ENCODE data around the gene NOG.

The NOG gene

GRCh38 chr17:56593646-56594319 lies at the start of gene NOG:
Gene NOG (plus strand): TSS chr17:56593699. CDS start chr17:56594224, 525 bp downstream.
- H3K36me3 Mint-ChIP-seq (ENCODE audit: low read depth), result no peaks in the 10 kb centered on the region
- peaks cover 76% of the 10 kb centered on the region for H3K27me3 Mint-ChIP-seq
- H3K4me3 Mint-ChIP-seq, result peak within 1 kb of the TSS; percentile 75
- H3K27ac Mint-ChIP-seq, result no peak within 1 kb of the TSS
- no peaks in the 10 kb centered on the region for H3K9me3 Mint-ChIP-seq
- H3K4me1 Mint-ChIP-seq (ENCODE audit: low read depth), result peaks cover 24% of the 10 kb centered on the region
- intact Hi-C loops (cut with micrococcal nuclease), result loop anchor here (2.0 kb wide), 1 partner anchor 61 kb away; no protein-coding TSS in a partner anchor

DNA sequence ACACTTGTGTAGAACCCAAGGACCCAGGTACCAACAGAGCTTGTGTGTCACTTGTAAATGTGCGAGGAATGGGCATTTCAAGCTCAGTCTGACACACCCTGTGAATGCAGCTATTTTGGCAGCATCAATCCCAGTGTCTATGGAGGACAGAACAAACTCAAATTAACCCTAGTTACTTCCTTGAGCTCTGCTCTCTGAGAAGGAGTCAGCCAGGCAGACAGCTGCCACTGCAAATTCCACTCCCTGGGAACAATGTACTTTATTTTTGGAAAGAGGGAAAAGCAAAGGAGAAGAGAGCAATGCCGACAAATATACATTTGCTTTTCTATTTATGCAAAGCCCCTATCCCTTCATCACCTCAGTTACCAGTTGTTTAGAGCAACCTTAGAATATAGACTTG lies 48.4 kb upstream of the NOG start:
- no peak overlapping the region for H3K4me3 Mint-ChIP-seq
- intact Hi-C loops (cut with micrococcal nuclease), result no loop called here
- no peaks in the 10 kb centered on the region for H3K27me3 Mint-ChIP-seq
- H3K9me3 Mint-ChIP-seq, result peaks cover 22% of the 10 kb centered on the region
- H3K36me3 Mint-ChIP-seq (ENCODE audit: low read depth), result no peaks in the 10 kb centered on the region
- no peak overlapping the region for H3K27ac Mint-ChIP-seq
- no peaks in the 10 kb centered on the region for H3K4me1 Mint-ChIP-seq (ENCODE audit: low read depth)

DNA sequence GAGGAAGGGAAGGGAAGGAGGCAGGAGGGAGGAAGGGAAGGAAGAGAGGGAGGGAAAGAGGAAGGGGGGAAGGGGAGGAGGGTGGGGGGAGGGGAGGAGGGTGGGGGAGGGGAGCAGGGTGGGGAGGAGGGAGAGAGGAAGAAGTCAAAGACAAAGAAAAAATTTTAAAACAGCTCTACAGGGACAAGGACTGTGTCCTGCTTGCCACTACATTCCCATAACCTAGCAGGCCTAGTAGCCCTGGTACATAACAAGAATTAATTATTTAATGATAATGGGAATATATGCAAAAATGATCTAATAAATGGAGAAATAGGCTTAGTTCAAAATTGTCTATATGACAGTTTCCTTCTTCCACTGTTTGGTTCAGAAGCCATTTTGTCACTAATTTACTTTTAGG lies 47.6 kb upstream of the NOG start:
- H3K4me1 Mint-ChIP-seq (ENCODE audit: low read depth), result no peaks in the 10 kb centered on the region
- H3K36me3 Mint-ChIP-seq (ENCODE audit: low read depth), result no peaks in the 10 kb centered on the region
- no peaks in the 10 kb centered on the region for H3K27me3 Mint-ChIP-seq
- no peak overlapping the region for H3K4me3 Mint-ChIP-seq
- H3K27ac Mint-ChIP-seq, result no peak overlapping the region
- H3K9me3 Mint-ChIP-seq, result peaks cover 28% of the 10 kb centered on the region
- intact Hi-C loops (cut with micrococcal nuclease), result no loop called here

DNA sequence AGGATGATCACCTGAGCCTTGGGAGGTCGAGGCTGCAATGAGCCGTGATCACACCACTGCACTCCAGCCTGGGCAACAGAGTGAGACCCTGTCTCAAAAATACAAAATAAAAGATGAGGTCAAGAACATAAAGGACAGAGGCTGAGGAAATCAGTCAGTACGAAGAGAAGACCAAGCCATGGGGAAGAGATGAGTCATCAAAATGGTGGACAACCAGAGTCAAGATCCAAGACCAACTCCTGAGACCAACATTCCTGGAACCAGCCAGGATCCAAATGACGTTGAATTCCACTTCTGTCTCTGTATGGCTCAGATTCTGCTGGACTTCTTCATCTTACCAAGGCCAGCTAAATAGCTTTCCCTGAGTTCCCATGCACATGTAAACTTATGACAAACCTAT lies 44.8 kb upstream of the NOG start:
- intact Hi-C loops (cut with micrococcal nuclease), result no loop called here
- no peaks in the 10 kb centered on the region for H3K36me3 Mint-ChIP-seq (ENCODE audit: low read depth)
- H3K4me3 Mint-ChIP-seq, result no peak overlapping the region
- no peak overlapping the region for H3K27ac Mint-ChIP-seq
- no peaks in the 10 kb centered on the region for H3K27me3 Mint-ChIP-seq
- peaks cover 47% of the 10 kb centered on the region for H3K9me3 Mint-ChIP-seq
- no peaks in the 10 kb centered on the region for H3K4me1 Mint-ChIP-seq (ENCODE audit: low read depth)

- intact Hi-C loops (cut with micrococcal nuclease), result no loop called here
- no peaks in the 10 kb centered on the region for H3K4me1 Mint-ChIP-seq (ENCODE audit: low read depth)
- no peaks in the 10 kb centered on the region for H3K27me3 Mint-ChIP-seq
- peaks cover 47% of the 10 kb centered on the region for H3K9me3 Mint-ChIP-seq
- H3K4me3 Mint-ChIP-seq, result no peak overlapping the region
- H3K27ac Mint-ChIP-seq, result no peak overlapping the region
- no peaks in the 10 kb centered on the region for H3K36me3 Mint-ChIP-seq (ENCODE audit: low read depth)
These were observed 44.0 kb upstream of the NOG start for GRCh38 chr17:56549501-56549900.

DNA sequence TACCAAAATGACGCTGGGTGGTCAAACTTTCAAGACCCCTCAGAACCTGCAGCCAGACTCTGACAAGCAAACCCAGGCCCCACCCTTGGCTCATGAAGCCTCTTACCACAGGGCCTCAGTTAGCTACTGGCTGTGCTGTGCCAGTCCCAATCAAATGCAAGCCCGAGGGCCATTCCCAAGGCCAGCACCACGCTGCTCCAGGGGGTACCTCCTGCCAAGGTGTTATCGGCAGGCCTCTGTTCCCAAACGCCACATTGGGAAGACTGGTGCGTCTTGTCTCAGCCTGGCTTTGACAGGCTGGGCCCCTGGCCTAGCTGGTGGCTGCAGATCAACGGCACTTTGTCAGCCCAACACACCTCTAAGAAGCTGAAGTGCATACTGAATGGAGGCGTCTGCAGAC lies 35.8 kb upstream of the NOG start:
- Mint-ChIP-seq H3K9me3 (peaks cover 1% of the 10 kb centered on the region), H3K4me3 (no peak overlapping the region), H3K27me3 (no peaks in the 10 kb centered on the region), H3K4me1 (ENCODE audit: low read depth) (no peaks in the 10 kb centered on the region), H3K27ac (no peak overlapping the region), H3K36me3 (ENCODE audit: low read depth) (no peaks in the 10 kb centered on the region)
- intact Hi-C loops (cut with micrococcal nuclease), result no loop called here

DNA sequence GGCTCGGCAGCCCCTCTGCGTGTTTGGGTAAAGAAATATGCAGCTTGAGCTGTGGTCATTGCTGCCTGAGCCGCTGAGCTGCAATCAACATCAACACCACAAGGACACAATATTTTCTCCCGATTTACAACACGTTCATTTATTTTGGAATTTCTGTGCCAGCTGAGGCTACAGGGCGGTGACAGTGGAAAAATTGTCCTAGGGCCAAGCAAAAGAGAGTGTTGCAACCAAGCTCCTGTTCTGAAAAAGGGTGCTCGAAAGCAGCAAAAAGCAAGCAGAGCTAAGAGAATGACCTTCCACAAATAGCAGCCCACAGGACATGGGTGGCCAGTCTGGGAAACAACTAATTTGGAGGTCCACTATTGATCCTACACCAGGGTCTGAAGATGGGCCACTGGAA lies 35.4 kb upstream of the NOG start:
- Mint-ChIP-seq H3K27me3 (no peaks in the 10 kb centered on the region), H3K9me3 (no peaks in the 10 kb centered on the region), H3K36me3 (ENCODE audit: low read depth) (no peaks in the 10 kb centered on the region), H3K4me3 (no peak overlapping the region), H3K4me1 (ENCODE audit: low read depth) (no peaks in the 10 kb centered on the region), H3K27ac (no peak overlapping the region)
- intact Hi-C loops (cut with micrococcal nuclease), result no loop called here

- Mint-ChIP-seq H3K9me3 (no peaks in the 10 kb centered on the region), H3K27me3 (no peaks in the 10 kb centered on the region), H3K4me1 (ENCODE audit: low read depth) (no peaks in the 10 kb centered on the region), H3K27ac (no peak overlapping the region), H3K36me3 (ENCODE audit: low read depth) (no peaks in the 10 kb centered on the region), H3K4me3 (no peak overlapping the region)
- intact Hi-C loops (cut with micrococcal nuclease), result no loop called here
These were observed 23.3 kb upstream of the NOG start for GRCh38 chr17:56570199-56570598.

GRCh38 chr17:56571456-56571855 lies 22.0 kb upstream of the NOG start:
- H3K27me3 Mint-ChIP-seq, result no peaks in the 10 kb centered on the region
- intact Hi-C loops (cut with micrococcal nuclease), result no loop called here
- H3K9me3 Mint-ChIP-seq, result no peaks in the 10 kb centered on the region

DNA sequence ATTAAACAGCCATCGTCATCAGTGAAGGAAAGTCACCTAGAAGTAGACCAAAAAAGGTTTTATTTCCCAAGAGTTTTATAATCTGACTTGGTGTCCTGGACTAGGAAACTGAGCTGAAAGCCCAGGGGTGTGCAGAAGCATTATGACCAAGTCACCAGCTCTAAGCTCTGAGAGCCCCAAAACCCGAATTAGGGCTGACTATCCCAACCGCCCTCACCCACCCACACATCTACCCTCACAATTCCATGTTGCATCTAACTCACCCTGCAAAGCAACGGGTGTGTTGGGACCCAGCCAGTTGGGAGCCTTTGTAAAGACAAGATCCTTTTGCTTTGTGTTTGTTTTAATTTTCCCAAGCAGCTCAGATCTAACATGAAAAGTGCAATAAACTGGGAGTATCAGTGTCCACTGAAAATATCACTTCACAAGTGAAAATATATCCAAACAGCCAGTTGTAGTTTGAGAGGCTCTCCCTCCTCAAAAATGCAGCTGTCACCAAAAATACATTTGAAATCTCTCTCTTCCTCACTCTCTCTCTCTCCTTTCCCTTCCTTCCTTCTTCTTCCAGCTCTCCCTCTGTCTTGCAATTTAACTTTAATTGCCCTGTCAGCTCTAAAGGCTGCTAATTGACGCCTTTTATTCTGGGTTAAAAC lies 16.2 kb upstream of the NOG start:
- Mint-ChIP-seq H3K27ac (no peak overlapping the region), H3K4me1 (ENCODE audit: low read depth) (no peaks in the 10 kb centered on the region), H3K27me3 (peaks cover 5% of the 10 kb centered on the region), H3K9me3 (no peaks in the 10 kb centered on the region), H3K36me3 (ENCODE audit: low read depth) (no peaks in the 10 kb centered on the region), H3K4me3 (no peak overlapping the region)
- intact Hi-C loops (cut with micrococcal nuclease), result no loop called here

More at GRCh38 chr17:56571456-56571855, 22.0 kb upstream of the NOG start:
- H3K36me3 Mint-ChIP-seq (ENCODE audit: low read depth), result no peaks in the 10 kb centered on the region
- no peak overlapping the region for H3K4me3 Mint-ChIP-seq
- H3K4me1 Mint-ChIP-seq (ENCODE audit: low read depth), result no peaks in the 10 kb centered on the region
- no peak overlapping the region for H3K27ac Mint-ChIP-seq

- H3K36me3 Mint-ChIP-seq (ENCODE audit: low read depth), result no peaks in the 10 kb centered on the region
- intact Hi-C loops (cut with micrococcal nuclease), result no loop called here
- peaks cover 5% of the 10 kb centered on the region for H3K27me3 Mint-ChIP-seq
- H3K9me3 Mint-ChIP-seq, result no peaks in the 10 kb centered on the region
- H3K4me1 Mint-ChIP-seq (ENCODE audit: low read depth), result no peaks in the 10 kb centered on the region
- H3K27ac Mint-ChIP-seq, result no peak overlapping the region
- H3K4me3 Mint-ChIP-seq, result no peak overlapping the region
These were observed 15.7 kb upstream of the NOG start for GRCh38 chr17:56577843-56578204.

- no peak overlapping the region for H3K4me3 Mint-ChIP-seq
- intact Hi-C loops (cut with micrococcal nuclease), result no loop called here
- no peaks in the 10 kb centered on the region for H3K36me3 Mint-ChIP-seq (ENCODE audit: low read depth)
- no peak overlapping the region for H3K27ac Mint-ChIP-seq
- H3K27me3 Mint-ChIP-seq, result peaks cover 5% of the 10 kb centered on the region
- no peaks in the 10 kb centered on the region for H3K4me1 Mint-ChIP-seq (ENCODE audit: low read depth)
- no peaks in the 10 kb centered on the region for H3K9me3 Mint-ChIP-seq
These were observed 11.6 kb upstream of the NOG start for GRCh38 chr17:56581635-56582627.

DNA sequence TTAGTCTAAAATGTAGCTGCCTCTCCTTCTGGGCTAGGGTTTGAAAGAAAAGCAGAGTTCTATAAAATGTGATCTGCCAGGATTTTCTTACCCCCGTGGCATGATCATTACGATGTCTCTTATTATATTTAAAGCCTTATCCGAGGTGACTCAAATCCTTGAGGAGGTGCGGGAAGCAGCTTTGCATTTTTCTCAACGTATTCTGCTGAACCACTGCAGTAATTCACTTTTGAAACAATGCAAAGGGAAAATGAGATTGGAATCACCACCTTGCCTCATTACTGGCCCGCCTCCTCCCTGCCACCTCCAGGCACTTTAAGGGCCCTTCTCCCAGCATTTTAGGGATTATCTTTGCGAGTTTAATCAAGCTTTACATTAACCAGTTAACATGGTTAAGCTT lies 9.7 kb upstream of the NOG start:
- H3K4me1 Mint-ChIP-seq (ENCODE audit: low read depth), result no peaks in the 10 kb centered on the region
- H3K27ac Mint-ChIP-seq, result no peak overlapping the region
- intact Hi-C loops (cut with micrococcal nuclease), result no loop called here
- peaks cover 4% of the 10 kb centered on the region for H3K27me3 Mint-ChIP-seq
- no peak overlapping the region for H3K4me3 Mint-ChIP-seq
- H3K9me3 Mint-ChIP-seq, result no peaks in the 10 kb centered on the region
- no peaks in the 10 kb centered on the region for H3K36me3 Mint-ChIP-seq (ENCODE audit: low read depth)

- intact Hi-C loops (cut with micrococcal nuclease), result no loop called here
- H3K27me3 Mint-ChIP-seq, result peaks cover 29% of the 10 kb centered on the region
- H3K4me3 Mint-ChIP-seq, result no peak overlapping the region
- H3K36me3 Mint-ChIP-seq (ENCODE audit: low read depth), result no peaks in the 10 kb centered on the region
- H3K27ac Mint-ChIP-seq, result no peak overlapping the region
- H3K9me3 Mint-ChIP-seq, result no peaks in the 10 kb centered on the region
- peaks cover 4% of the 10 kb centered on the region for H3K4me1 Mint-ChIP-seq (ENCODE audit: low read depth)
These were observed 6.2 kb upstream of the NOG start for GRCh38 chr17:56587298-56587697.

All from dendritic cell treated with granulocyte-macrophage colony-stimulating factor and Interleukin-4, amounts not matched to agents 40 ng/mL and 50 ng/mL, for 4 days (primary cell).